H1 (cell line): Measurements from ENCODE around the gene AKAP7. TPM values are rescaled to one million over a fixed set of nuclear protein-coding genes. Genes with fewer than 3 reads are reported as not detected.

Experiments used
- CBX8 ChIP-seq: fragments of 300-800, 300-1000 bp; sonication (generic); IDR thresholded peaks from 2 replicates; pipeline ENCODE4 v1.7.1; 2016; ENCODE audit warnings: low read depth, low read length, borderline replicate concordance
- CHD2 ChIP-seq: IDR thresholded peaks from 2 replicates; pipeline ENCODE4 v1.6.1; 2012; ENCODE audit warnings: low read length, improper control_type of control experiment
- CHD7 ChIP-seq: fragments of 300-600 bp; sonication (generic); IDR thresholded peaks from 2 replicates; pipeline ENCODE4 v1.7.1; 2012; ENCODE audit warnings: low read length, moderate library complexity, mild to moderate bottlenecking, inconsistent platforms; ENCODE audit not compliant: insufficient replicate concordance
- E2F6 ChIP-seq: IDR thresholded peaks from 2 replicates; pipeline ENCODE4 v1.6.1; 2012; ENCODE audit warnings: inconsistent platforms
- JUND ChIP-seq: IDR thresholded peaks from 2 replicates; pipeline ENCODE4 v1.6.1; 2011; ENCODE audit warnings: mild to moderate bottlenecking, improper control_type of control experiment, low read length
- KDM1A ChIP-seq: fragments of 200-600, 300-600 bp; sonication (generic); IDR thresholded peaks from 2 replicates; pipeline ENCODE4 v1.7.1; 2016; ENCODE audit warnings: mild to moderate bottlenecking, low read length, borderline replicate concordance
- RFX5 ChIP-seq: IDR thresholded peaks from 2 replicates; pipeline ENCODE4 v1.6.1; 2011; ENCODE audit warnings: low read depth, low read length, improper control_type of control experiment, borderline replicate concordance
- ZNF274 ChIP-seq: IDR thresholded peaks from 2 replicates; pipeline ENCODE4 v1.7.0; 2012; ENCODE audit warnings: low read length, borderline replicate concordance; ENCODE audit errors: extremely low read depth
- polyA plus RNA-seq, 7 experiments: library from polyadenylated mRNA; depleted of rRNA in 3 of 7; stranded (reverse) in 5 of 7; unstranded in 2 of 7; fragments of >200 nt in 5 of 7; fragments of 200-250 nt in 2 of 7; gene quantifications; 1 replicate in 5 of 7; 2 replicates in 1 of 7; 4 replicates in 1 of 7; pipeline versions ENCODE4 v1.2.1 to v1.2.3, GENCODE V29; 2011 to 2013; ENCODE audit warnings: missing spikeins in 2 of 7, mixed read lengths in 2 of 7
- total RNA-seq: library from RNA; stranded (reverse); fragmentation: NEBNext Ultra II Directional; extraction: Animal tissue kit (Norgen Biotek cat#: 25700); gene quantifications from 2 replicates; pipeline ENCODE4 v1.2.1, GENCODE V29; 2021

AKAP7 gene
- total and polyA plus RNA-seq, 2 of the 8 experiments (the other 6 are each of a cell fraction or from before 2014, with no cell fraction given), result 4.7 to 16.9 TPM

- TF ChIP-seq E2F6 (peak; percentile 68), CBX8 (no peak), KDM1A (no peak), ZNF274 (no peak), JUND (no peak), RFX5 (no peak), CHD2 (no peak), CHD7 (no peak)
These were observed at the start of gene AKAP7 (continued) for GRCh38 chr6:131135244-131136020.
